ENCODE measurements around the gene IQCB1. TPM values are rescaled to one million over a fixed set of nuclear protein-coding genes. Genes with fewer than 3 reads are reported as not detected.
"Not testable (repeated sequence)": the region's sequence is repeated elsewhere in the genome, so short reads cannot be mapped to it uniquely, and the experiment has no call there.

IQCB1 gene
- total RNA-seq, result 26.3 TPM

- peak; percentile 93 for DNase-seq
These were observed at the start of gene IQCB1, which contains the start of gene EAF2 for GRCh38 chr3:121834671-121835464. Gene IQCB1, minus strand, starts transcription at chr3:121835060. Its CDS starts 6,100 bp downstream, at chr3:121828960. Gene EAF2, plus strand, starts transcription at chr3:121835209. Its CDS starts 77 bp downstream, at chr3:121835286.

- DNase-seq, result no peak
These were observed 48.6 kb upstream of the IQCB1 start for GRCh38 chr3:121883507-121883906.

GRCh38 chr3:121878411-121878810 is 43.6 kb upstream of the IQCB1 start:
- DNase-seq, result no peak

GRCh38 chr3:121871430-121871829 is 36.6 kb upstream of the IQCB1 start:
- DNase-seq, result no peak

GRCh38 chr3:121870717-121871116 is 35.9 kb upstream of the IQCB1 start:
- DNase-seq, result no peak

GRCh38 chr3:121869736-121870135 is 34.9 kb upstream of the IQCB1 start:
- DNase-seq, result no peak

- DNase-seq, result no peak
These were observed 28.9 kb upstream of the IQCB1 start for GRCh38 chr3:121863801-121864200.

- not testable (repeated sequence) for DNase-seq
These were observed 28.4 kb upstream of the IQCB1 start for GRCh38 chr3:121863247-121863646.

GRCh38 chr3:121857778-121858177 is 22.9 kb upstream of the IQCB1 start:
- DNase-seq, result not testable (repeated sequence)

GRCh38 chr3:121855555-121855954 is 20.7 kb upstream of the IQCB1 start:
- DNase-seq, result no peak

- no peak for DNase-seq
These were observed 17.4 kb upstream of the IQCB1 start for GRCh38 chr3:121852256-121852655.

- no peak for DNase-seq
These were observed 10.0 kb upstream of the IQCB1 start for GRCh38 chr3:121844892-121845291.

GRCh38 chr3:121839962-121840361 is 5.1 kb upstream of the IQCB1 start:
- DNase-seq, result no peak

- DNase-seq, result no peak
These were observed 1.6 kb upstream of the IQCB1 start for GRCh38 chr3:121836481-121836880.

GRCh38 chr3:121836064-121836463 is 1.2 kb upstream of the IQCB1 start:
- DNase-seq, result no peak

- DNase-seq, result no peak
These were observed 573 bp upstream of the IQCB1 start for GRCh38 chr3:121835465-121835801.

- DNase-seq, result no peak
These were observed 646 bp downstream of the IQCB1 start for GRCh38 chr3:121834157-121834670.

- no peak for DNase-seq
These were observed 11.9 kb downstream of the IQCB1 start for GRCh38 chr3:121822973-121823372.

GRCh38 chr3:121821421-121822199 is 13.2 kb downstream of the IQCB1 start:
- no peak for DNase-seq

GRCh38 chr3:121819236-121819635 is 15.6 kb downstream of the IQCB1 start:
- no peak for DNase-seq

- no peak for DNase-seq
These were observed 16.3 kb downstream of the IQCB1 start for GRCh38 chr3:121818578-121818977.

GRCh38 chr3:121817753-121818152 is 17.1 kb downstream of the IQCB1 start:
- no peak for DNase-seq

- DNase-seq, result no peak
These were observed 25.6 kb downstream of the IQCB1 start for GRCh38 chr3:121809249-121809648.

Data from skin of body (tissue), 2 donors.